CD4-positive, alpha-beta T cell (primary cell): ENCODE measurements around the gene PRTG. TPM values are rescaled to one million over a fixed set of nuclear protein-coding genes. Genes with fewer than 3 reads are reported as not detected.
A peak's percentile ranks its signal among the peaks of the same experiment; 100 is the strongest.

Experiments used
- ATAC-seq: fragments of 200-7000 bp; cut with Tn5 transposase; one replicate; pipeline ENCODE4 v1.10.0; 2022; ENCODE audit warnings: mild to moderate bottlenecking; ENCODE audit not compliant: poor library complexity
- CTCF ChIA-PET: fragments of 350-600 bp; sonication (Branson Sonifier 250); formaldehyde crosslinking; loops from one replicate; lab custom pipeline; 2021; ENCODE audit warnings: antibody characterized with exemption, inconsistent platforms; lab: Charles Lee
- POLR2A ChIA-PET: fragments of 350-600 bp; sonication (Branson Sonifier 250); formaldehyde crosslinking; loops from one replicate; lab custom pipeline; 2021; ENCODE audit warnings: antibody characterized with exemption, inconsistent platforms; lab: Charles Lee
- DNase-seq, 14 experiments: peaks; one replicate each; pipeline ENCODE4 v3.0.0-alpha.2; 2013 to 2020; ENCODE audit warnings: mixed read lengths in 2 of 14
- H3K27ac ChIP-seq, 2 donors: one replicate each; pipeline versions ENCODE4 v1.5.1 to v1.7.0; 2013; ENCODE audit warnings: low read length in 2 of 2, low read depth in 1 of 2, mild to moderate bottlenecking in 1 of 2
- H3K27me3 ChIP-seq, 2 experiments: 1 replicate in 1 of 2; 2 replicates in 1 of 2; pipeline versions ENCODE4 v1.6.1 to v1.7.0; 2013; ENCODE audit warnings: low read length in 2 of 2, control low read depth in 1 of 2, mild to moderate bottlenecking in 1 of 2, moderate library complexity in 1 of 2; ENCODE audit not compliant: insufficient read depth in 2 of 2, control insufficient read depth in 1 of 2
- H3K36me3 ChIP-seq: one replicate; pipeline ENCODE4 v1.6.1; 2013; ENCODE audit warnings: low read length, control low read depth; ENCODE audit not compliant: insufficient read depth
- H3K4me1 ChIP-seq: one replicate; pipeline ENCODE4 v1.6.1; 2013; ENCODE audit warnings: low read length, control low read depth; ENCODE audit not compliant: insufficient read depth
- H3K4me3 ChIP-seq: one replicate; pipeline ENCODE4 v1.5.1; 2013; ENCODE audit warnings: mild to moderate bottlenecking, low read length, moderate library complexity
- H3K9me3 ChIP-seq, 2 experiments: 1 replicate in 1 of 2; 2 replicates in 1 of 2; pipeline versions ENCODE4 v1.6.1 to v1.7.0; 2013; ENCODE audit warnings: low read length in 2 of 2, mild to moderate bottlenecking in 2 of 2, control low read depth in 1 of 2, moderate library complexity in 1 of 2; ENCODE audit not compliant: control insufficient read depth in 1 of 2, insufficient read depth in 1 of 2
- H3K27ac Mint-ChIP-seq: one replicate; pipeline ENCODE4 v1.8.0; 2020; ENCODE audit warnings: mixed read lengths
- H3K27me3 Mint-ChIP-seq: one replicate; pipeline ENCODE4 v1.8.0; 2021; ENCODE audit warnings: mixed read lengths
- H3K36me3 Mint-ChIP-seq: one replicate; pipeline ENCODE4 v1.8.0; 2021; ENCODE audit warnings: low read depth, mixed read lengths
- H3K4me1 Mint-ChIP-seq: one replicate; pipeline ENCODE4 v1.8.0; 2021; ENCODE audit warnings: low read depth, mixed read lengths
- H3K4me3 Mint-ChIP-seq: one replicate; pipeline ENCODE4 v1.8.0; 2020; ENCODE audit warnings: mild to moderate bottlenecking, mixed read lengths
- H3K9me3 Mint-ChIP-seq: one replicate; pipeline ENCODE4 v1.8.0; 2020; ENCODE audit warnings: mixed read lengths
- intact Hi-C, 2 experiments: fragments of 100-400 bp; cut with DNase I in 1 of 2; cut with micrococcal nuclease in 1 of 2; formaldehyde crosslinking; loops; one replicate each; pipeline versions ENCODE4 v1.15.1 to v1.9.0; 2023 to 2025; cut with DNase I, micrococcal nuclease
- total RNA-seq, 174 experiments: library from RNA in 2 of 174; stranded (reverse) in 2 of 174; gene quantifications; one replicate each; pipeline ENCODE4 v1.2.3 and lab custom pipeline; 2021 to 2026
- TF ChIP-seq, protein P1 (sequence below): fragments of 200-600 bp; IDR thresholded peaks from one replicate; pipeline ENCODE4 v1.8.0; 2022; ENCODE audit warnings: antibody characterized with exemption, mild to moderate bottlenecking

The PRTG gene
- total RNA-seq, 2 experiments from 2014 or later: not detected

DNA sequence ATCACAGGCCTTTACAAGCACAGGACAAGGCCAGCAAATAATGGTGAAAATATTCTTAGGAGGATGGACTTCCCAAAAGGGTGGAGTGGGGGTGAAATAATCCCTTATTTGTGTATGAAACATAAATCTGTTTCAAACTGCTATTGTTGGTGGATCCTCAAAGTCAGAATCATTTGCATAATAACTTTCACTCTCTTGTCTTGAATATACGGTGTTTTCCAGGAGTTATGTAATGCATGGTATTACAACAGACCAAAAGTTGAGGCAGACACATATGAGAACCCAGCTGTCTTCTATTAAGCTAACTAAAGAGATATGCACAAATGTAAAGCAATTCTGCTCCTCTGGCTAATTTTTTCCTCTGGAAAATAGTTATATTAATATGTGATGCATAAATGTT, 57.7 kb downstream of the PRTG start:
- Mint-ChIP-seq H3K36me3 (no peaks in the 10 kb centered on the region), H3K27me3 (no peaks in the 10 kb centered on the region), H3K4me1 (peaks cover 5% of the 10 kb centered on the region), H3K27ac (no peak overlapping the region), H3K4me3 (no peak overlapping the region), H3K9me3 (no peaks in the 10 kb centered on the region)
- intact Hi-C loops: no loop called here
- TF ChIP-seq, protein P1, sequence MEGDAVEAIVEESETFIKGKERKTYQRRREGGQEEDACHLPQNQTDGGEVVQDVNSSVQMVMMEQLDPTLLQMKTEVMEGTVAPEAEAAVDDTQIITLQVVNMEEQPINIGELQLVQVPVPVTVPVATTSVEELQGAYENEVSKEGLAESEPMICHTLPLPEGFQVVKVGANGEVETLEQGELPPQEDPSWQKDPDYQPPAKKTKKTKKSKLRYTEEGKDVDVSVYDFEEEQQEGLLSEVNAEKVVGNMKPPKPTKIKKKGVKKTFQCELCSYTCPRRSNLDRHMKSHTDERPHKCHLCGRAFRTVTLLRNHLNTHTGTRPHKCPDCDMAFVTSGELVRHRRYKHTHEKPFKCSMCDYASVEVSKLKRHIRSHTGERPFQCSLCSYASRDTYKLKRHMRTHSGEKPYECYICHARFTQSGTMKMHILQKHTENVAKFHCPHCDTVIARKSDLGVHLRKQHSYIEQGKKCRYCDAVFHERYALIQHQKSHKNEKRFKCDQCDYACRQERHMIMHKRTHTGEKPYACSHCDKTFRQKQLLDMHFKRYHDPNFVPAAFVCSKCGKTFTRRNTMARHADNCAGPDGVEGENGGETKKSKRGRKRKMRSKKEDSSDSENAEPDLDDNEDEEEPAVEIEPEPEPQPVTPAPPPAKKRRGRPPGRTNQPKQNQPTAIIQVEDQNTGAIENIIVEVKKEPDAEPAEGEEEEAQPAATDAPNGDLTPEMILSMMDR: no peak
- POLR2A ChIA-PET: no interaction called here
- no peaks in the 10 kb centered on the region for H3K27me3 ChIP-seq
- DNase-seq: peak in 2 of 14 experiments; percentile 31 to 33
- no peaks in the 10 kb centered on the region for H3K9me3 ChIP-seq
- H3K4me1 ChIP-seq: no peaks in the 10 kb centered on the region
- no peaks in the 10 kb centered on the region for H3K36me3 ChIP-seq
- H3K27ac ChIP-seq: no peak overlapping the region
- CTCF ChIA-PET: no interaction called here
- H3K4me3 ChIP-seq: no peak overlapping the region
- no peak for ATAC-seq

DNA sequence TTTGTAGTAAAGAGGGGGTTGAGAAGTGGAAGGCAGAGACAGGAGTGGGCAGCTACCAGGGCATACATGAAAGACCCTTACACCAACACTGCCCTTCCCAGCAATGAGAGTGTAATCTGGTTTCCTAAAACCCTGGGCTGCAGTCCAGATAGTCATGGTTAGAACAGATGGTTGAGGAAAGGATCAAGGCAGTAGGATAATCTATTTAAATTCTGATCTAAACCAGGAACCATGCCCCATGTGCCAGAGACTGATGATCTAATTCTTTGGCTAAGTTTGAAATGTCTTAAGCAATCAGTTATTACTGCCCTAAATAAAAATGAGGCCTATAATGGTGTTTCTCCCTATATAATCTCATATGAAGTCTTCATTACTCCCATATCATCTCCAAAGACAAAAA, 59.6 kb downstream of the PRTG start:
- intact Hi-C loops: no loop called here
- H3K27ac Mint-ChIP-seq: no peak overlapping the region
- Histone ChIP-seq H3K4me1 (no peaks in the 10 kb centered on the region), H3K4me3 (no peak overlapping the region), H3K36me3 (no peaks in the 10 kb centered on the region), H3K27ac (no peak overlapping the region), H3K9me3 (no peaks in the 10 kb centered on the region), H3K27me3 (no peaks in the 10 kb centered on the region)
- H3K36me3 Mint-ChIP-seq: no peaks in the 10 kb centered on the region
- ATAC-seq: no peak
- no peaks in the 10 kb centered on the region for H3K9me3 Mint-ChIP-seq
- TF ChIP-seq, protein P1: no peak
- DNase-seq: no peak
- CTCF ChIA-PET: no interaction called here
- H3K27me3 Mint-ChIP-seq: no peaks in the 10 kb centered on the region
- H3K4me3 Mint-ChIP-seq: no peak overlapping the region
- POLR2A ChIA-PET: no interaction called here
- H3K4me1 Mint-ChIP-seq: peaks cover 5% of the 10 kb centered on the region

DNA sequence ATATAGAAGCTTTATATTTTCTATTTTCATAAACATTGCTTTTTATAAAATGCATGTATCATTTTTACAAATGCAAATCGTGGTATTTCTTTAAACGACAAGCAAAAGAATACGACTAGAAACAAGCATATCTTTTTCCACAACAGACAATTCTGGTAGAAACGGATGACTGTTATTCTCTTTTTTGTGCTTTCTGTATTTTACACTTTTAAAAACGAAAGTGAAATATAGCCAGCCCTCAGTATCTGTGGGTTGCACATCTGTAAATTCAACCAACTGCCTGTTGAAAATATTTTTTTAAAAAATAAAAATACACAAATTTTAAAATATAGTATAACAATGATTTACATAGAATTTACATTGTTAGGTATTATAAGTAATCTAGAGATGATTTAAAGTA, 61.3 kb downstream of the PRTG start:
- ATAC-seq: no peak
- peak overlapping the region; percentile 25 for H3K4me3 ChIP-seq
- POLR2A ChIA-PET: no interaction called here

More for the DNA sequence above, 61.3 kb downstream of the PRTG start:
- Mint-ChIP-seq H3K4me3 (no peak overlapping the region), H3K27me3 (no peaks in the 10 kb centered on the region), H3K36me3 (no peaks in the 10 kb centered on the region), H3K9me3 (no peaks in the 10 kb centered on the region), H3K4me1 (peaks cover 5% of the 10 kb centered on the region), H3K27ac (no peak overlapping the region)
- CTCF ChIA-PET: no interaction called here
- DNase-seq: peak in 1 of 14 experiments; percentile 24
- Histone ChIP-seq H3K36me3 (no peaks in the 10 kb centered on the region), H3K27ac (no peak overlapping the region), H3K27me3 (no peaks in the 10 kb centered on the region), H3K4me1 (no peaks in the 10 kb centered on the region), H3K9me3 (no peaks in the 10 kb centered on the region)
- intact Hi-C loops: no loop called here
- TF ChIP-seq, protein P1: no peak
